HG03039 (cell line): ENCODE results near the gene SHISA9.

Experiments used
- ATAC-seq: cut with Tn5 transposase; IDR thresholded peaks from one replicate; pipeline ENCODE4 v1.9.1; 2021; ENCODE audit warnings: mild to moderate bottlenecking, moderate library complexity; ENCODE audit not compliant: unreplicated experiment

SHISA9 gene

DNA sequence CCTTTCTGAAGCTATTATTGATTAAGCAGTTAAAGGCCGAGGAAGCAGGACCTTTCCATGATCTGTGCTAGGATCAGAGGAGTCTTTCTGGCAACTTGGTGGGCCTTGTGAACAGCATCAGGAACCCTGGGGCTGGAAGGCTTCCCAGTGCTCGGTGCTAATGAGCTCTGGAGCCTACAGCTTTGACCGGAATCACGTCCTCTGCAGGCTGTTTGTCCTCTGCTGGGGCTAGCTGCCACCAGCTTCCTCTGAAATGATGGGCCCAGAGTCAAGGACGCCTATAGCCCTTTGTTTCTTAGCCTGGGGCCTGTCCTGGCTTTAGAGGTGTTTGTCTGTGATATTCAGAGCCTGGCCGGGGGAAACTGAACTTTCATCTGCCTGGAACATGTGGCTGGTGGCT, 111.6 kb downstream of the SHISA9 start:
- no peak for ATAC-seq

DNA sequence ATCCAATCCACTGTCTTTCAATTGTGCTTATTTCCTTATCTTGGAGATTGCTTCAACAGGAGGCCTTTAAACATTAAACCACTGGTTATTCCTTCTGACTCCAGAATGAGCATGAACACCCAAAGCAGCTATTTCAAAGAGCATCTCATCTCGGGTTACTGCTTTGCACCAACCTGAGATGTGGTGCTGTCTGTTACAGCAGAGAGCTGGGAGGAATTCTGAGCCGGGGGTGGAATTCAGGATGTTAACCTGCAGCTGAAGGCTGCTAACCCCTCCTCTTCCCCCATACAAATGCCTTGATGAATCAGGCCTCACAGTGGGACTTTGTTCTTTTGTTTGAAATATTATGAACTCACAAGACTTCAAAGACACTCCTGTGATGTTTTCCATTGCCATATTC, 113.1 kb downstream of the SHISA9 start:
- no peak for ATAC-seq

DNA sequence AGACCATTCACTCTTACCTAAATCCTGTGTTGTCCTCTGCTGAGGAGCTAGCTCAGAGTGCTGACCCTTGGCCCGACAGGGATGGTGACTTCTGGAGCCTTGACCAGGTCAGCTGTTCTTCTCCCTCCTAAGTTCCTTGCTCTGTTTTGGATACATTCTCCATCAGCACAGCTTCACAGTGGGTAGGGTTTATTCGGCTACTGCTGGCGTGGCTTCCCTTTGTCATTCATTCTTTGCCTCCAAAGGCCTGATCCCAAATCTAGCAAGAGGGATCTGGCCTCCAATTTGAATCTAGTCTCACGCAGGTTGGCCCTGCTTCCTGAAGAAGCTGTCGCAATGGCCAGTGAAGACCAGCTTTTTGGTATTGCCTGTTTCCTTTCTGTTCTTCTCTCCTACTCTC, 116.6 kb downstream of the SHISA9 start:
- no peak for ATAC-seq

DNA sequence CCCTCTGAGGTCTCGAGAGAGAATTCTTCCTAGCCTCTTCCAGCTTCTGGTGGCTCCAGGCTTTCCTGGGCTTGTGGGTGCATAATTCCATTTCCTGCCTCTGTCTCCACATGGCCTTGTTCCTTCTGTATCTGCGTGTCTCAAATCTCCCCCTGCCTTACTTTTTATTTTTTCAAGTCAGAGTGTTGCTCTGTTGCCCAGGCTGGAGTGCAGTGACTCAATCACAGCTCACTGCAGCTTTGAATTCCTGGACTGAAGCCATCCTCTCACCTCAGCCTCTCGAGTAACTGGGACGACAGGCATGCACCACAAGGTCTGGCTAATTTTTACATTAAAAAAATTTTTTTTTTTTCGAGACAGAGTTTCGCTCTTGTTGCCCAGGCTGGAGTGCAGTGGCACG, 120.6 kb downstream of the SHISA9 start:
- ATAC-seq: no peak

DNA sequence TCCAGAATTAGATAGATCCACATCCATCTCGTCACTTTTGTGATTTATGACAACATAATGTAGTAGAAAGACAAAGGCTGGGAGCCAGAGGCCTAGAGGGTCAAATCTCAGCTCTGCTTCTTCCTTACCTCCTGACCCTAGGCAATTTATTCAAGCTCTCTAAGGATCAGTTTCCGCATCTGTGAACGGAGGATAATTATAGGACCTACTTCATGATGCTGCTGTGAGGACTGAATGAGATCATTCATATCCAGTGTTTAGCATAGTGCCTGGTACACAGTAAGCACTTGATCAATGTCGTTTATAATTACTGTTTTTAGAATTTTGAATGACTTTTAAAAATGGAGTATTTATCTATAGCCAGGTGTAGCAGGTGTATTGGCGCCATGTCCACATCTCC, 128.4 kb downstream of the SHISA9 start:
- no peak for ATAC-seq

DNA sequence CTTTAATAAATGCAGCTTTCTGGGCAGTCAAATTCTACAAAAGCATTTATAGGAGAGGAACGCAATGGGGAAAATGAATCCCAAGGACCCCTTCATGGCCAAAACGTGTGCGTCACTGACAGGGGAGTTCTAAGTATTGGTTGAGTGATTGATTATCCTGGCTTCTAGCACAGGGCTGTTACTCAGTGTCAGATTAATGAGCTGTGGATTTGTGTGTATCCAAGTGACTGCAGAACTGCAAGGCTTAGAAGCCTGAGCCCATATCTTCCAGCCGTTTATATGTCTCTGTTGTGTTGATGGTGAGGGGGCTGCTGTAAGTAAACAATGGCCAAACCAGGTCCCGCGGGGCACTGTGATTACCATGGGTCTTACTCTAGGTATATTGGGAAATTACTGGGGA, 129.4 kb downstream of the SHISA9 start:
- no peak for ATAC-seq

DNA sequence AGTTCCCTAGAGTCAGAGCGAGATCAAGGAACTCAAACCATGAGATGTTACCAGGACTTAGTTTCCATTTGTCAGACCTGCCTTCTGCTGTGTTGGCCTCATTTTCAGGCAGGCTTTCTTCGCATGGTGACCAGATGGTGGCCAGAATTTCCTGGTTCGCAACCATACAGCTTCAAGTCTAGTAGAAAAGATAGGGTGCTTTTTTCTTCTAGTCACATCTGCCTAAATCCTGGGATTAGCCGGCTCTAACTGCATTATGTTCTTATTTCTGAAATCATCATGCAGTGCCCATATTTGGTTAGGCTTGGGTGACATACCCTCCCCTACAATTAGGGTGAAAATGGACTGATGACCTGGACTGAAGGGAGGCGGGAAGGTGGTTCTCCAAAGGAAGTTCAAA, 131.5 kb downstream of the SHISA9 start:
- no peak for ATAC-seq

DNA sequence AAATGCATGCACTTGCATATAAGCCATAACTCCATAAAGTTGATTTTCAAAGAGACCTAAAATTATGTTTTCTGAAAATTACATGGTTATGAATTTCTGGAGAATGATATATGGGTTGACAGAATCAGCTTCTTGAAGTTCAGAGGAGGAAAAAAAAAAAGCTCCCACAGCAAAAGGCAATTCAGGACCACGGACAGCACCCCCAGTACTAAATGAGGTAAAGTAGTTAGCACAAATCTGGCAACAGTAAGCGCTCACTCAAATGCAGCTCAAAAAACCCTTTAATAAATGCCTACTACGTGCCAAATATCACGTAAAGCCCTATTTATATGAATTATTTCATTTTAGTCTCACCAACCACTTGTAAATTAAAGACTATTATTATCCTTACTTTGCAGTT, 135.2 kb downstream of the SHISA9 start:
- no peak for ATAC-seq

DNA sequence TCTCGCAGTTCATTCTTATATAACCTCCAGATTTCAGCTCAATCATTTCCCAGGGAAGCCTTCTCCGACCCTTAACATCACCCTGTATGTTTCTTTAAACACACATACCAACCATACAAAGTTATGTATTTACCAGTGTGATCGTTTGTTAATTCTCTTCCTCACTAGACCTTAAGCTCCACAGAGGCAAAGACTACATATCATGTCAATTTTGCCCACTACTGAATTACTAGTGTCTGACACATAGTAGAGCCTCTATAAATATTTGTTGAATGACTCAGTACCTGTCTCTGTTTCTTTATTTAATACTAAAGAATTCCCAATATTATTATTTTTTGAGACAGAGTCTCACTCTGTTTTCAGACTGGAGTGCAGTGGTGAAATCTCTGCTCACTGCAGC, 137.2 kb downstream of the SHISA9 start:
- ATAC-seq: no peak

DNA sequence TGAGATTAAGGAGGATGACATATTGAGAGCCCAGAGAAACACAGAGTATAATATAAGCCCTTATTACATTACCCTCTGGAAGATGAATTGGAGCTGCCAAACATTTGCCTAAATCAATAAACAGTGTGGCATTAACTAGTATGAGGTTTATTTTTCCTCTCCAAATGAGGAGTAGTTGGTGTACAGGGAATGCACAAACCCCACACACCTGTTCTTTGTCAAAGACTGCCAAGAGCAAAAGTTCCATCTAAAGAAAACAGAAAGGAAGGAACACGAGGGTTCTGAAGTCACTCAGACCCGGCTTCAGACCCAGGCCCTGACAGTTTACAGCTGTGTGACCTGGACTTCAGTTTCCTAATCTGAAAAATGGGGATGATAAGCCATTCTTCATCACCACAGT, 138.1 kb downstream of the SHISA9 start:
- ATAC-seq: no peak

DNA sequence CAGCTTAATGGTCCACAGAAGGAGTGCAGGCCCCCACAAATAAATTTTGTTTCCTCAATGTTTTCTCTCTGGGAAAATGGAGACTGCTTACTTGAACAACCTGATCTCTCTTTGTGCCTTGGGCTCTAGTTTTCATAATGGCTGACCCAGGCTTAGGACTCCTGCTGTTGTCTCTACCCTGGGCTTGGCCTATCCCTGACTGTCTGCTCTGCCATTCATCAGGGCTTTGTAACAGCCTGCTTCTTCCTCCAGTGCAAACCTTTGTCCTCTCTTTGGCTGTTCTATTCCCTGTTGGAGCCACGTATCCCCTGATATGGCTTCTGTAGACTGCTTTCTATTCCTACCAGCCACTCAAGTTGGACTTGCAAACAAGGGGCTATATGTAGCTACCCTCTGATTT, 139.8 kb downstream of the SHISA9 start:
- ATAC-seq: no peak

DNA sequence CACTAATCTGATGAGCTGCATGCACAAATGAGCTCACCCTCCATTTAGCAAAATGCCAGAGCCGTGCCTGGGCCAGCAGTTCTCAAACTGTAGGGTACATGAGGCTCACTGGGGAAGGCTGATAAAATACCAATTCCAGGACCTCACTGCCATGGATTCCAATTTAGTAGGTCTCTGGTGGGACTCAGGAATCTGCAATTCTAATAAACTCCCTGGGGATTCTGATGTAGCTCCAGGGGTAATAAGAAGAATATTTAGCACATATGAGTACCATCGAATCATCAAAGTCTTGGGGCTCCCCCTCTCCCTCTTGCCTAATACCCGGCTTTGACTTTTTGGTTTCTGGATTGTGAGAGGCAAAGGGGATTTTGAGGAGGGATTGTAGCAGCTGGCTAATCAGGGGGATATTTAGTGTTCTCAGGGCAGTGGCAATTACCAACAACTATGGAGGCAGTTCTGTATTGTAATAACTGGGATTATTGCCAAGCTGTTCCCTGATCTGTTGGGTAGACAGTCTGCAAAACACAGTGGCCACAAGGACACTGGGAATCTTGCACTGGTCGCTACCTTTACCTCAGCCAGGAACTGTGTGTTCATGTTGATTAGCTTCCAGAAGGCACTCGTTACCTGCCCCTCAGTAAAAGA, 140.4 kb downstream of the SHISA9 start:
- ATAC-seq: no peak

DNA sequence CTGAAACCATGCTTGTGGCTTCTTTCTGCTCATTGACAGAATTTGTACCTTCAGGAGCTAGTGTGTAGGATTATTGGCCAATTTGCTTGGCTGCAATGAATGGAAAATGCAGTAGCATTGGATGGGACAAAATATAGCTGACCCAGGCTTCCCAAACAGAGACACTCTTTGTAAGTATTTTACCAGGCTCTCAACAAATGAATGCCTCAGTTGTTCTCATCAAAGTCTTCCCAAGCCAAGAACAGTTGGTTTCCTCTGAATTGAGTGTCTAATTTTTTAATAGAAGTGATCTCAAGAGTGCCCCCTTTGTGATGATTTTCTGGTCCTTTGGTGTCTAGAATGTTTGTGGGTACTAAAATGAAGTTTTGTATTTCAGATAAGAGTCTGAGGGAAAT, 140.9 kb downstream of the SHISA9 start:
- ATAC-seq: no peak

DNA sequence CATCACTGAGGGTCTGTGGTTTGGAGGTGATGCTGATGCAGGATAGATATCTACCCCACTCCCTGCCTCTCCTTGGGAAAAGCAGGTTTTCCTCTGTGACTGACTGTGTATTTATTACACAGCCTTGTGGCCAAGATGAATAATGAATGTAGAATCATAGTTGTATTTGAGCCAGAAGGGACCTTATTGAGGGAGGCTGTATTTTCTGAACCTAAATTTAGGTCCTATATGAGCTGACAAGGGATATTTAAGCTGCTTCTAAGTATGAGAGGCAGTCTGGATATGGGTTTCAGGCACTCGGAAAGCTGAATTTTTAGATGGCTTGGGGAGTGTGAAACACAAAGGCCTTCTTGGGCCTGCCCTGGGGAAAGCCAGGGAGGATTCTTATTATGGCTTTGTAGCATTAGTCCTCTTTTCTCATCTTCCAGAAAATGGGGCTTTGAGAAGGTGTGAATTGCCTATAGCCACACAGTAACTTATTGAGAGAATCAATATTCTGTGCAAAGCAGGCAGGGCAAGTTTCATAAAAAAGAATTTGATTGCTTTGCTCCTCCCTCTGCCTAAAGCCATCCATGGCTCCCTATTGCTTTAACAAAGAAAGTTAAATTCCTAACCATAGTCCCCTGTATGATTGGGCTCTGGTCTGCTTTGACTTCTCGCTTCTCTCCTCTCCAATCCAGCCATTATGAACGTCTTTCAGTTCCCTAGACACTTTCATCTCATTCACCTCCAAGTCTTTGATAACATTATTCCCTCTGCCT, 144.8 kb downstream of the SHISA9 start:
- no peak for ATAC-seq

DNA sequence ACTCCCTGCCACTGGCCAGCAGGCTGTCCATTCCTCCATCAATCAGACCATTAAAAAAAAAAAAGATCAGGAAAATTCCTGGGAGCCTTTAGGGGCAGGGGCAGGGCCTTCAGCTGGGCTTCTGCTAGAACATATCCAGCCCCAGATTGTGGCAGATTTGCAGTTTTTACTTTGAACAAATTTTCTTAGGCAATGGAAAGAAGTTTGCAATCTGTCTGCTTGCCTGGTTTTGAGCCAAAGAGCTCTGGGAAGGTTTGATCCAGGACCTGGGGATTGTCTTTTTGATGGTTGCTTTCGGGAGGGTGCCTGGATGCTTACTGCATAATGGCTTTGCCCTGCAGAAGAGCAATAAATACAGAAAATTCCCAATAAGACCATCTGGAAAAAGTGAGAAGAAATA, 145.9 kb downstream of the SHISA9 start:
- no peak for ATAC-seq

DNA sequence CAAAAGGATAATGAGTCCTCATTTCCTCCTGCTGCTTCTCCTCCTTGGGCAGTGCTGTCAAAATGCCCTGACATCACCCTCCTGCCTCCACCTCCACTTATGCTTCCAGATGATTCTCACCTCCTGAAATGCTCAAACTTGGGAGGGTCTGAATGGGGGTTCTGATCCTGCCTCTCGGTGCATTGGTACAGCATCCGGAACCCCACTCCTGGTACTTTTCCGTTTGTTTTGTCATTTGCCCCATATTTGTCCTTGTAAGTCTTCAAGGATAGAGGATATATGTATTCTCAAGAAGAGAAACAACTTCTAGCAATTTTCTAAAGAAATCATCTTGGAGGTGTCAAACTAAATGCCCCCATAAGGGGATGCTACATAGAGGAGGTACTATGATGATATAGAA, 148.3 kb downstream of the SHISA9 start:
- no peak for ATAC-seq

DNA sequence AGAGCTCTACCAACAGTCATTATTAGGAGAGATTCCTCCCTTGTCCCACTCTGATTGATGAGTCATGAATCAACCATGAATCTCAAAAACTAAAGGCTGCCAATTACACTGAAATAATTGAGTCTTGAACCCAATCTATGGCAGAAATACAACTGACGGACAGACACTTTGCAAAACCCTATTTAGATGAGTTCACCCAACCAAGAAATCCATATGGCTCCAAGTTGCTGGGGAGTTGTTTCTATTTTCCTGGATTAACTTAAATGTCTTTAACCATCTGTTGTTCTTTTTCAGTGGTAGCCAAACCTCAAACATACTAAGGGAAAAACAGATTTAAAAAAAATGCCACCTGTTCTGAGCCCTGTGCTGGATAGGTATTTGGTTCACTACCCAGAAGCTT, 151.0 kb downstream of the SHISA9 start:
- ATAC-seq: no peak

DNA sequence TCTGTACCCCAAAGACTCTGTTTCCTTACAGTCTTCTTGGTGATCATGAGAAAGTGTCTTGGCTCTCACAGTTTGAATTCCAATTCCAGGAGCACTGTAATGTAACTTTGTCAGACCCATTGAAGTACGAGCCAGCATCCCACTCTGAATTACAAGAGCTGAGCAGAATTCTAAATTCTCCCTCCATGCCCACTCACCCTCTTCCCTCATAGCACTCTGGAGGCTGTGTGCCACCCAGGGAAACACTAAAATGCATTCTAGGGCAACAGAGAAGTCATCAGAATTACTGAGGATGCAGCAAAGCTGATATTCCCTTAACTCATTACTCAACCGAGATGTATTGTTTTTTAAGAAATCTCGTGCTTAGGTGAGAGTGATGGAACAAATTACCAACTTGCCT, 154.1 kb downstream of the SHISA9 start:
- ATAC-seq: no peak

DNA sequence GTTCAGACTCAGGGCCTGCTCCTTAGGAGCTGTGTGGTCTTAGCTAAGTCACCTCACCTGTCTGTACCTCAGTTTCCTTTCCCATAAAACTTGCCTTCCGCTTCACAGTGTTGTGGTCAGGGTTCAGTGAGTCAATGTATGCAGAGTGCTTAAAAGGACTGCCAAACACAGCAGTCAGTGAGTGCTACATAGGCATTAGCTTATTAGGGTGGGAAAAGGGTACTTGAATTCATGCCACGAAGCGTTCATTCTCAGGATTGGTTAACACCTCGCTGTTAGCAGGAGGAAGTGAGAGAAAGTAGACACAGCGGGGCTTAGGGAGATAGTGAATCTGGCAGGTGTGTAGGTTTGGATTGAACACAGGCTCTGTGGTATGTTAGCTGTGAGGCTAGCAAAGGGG, 155.2 kb downstream of the SHISA9 start:
- no peak for ATAC-seq

DNA sequence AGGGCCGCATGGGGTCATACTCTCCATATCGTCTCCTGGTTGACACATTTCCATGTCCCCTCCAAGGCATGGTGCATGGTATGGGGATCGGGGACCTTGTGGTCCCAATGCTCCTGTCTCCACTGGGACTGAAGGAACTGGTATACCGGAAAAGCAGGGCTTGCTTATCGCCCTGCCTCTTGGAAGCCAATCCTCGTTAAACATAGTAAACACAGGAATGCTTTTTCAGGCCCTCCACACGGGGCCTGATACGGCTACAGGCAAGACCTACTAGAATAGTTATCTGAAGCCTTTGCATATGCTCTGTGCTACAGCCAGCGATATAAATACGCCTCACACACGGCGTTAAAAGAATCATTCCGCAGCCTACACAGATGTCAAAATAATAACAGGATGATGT, 159.5 kb downstream of the SHISA9 start:
- ATAC-seq: no peak

DNA sequence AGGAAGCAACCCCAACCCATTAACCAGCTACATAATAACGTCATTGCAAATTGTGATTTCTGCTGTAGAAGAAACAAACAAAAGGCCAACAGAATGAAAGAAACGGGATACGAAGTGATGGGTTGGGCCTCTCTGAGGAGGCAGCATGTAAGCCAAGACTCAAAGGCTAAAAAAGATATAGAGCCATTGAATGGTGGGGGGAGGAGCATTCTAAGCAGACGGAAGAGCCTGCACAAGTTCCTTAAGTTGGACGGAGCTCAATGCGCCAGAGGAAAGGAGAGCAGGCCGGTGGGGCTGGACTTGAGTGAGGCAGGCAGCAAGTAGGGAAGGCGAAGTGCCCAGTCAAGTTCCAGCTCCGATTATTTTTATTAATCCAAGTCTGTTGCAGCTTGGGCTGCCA, 160.3 kb downstream of the SHISA9 start:
- ATAC-seq: no peak

DNA sequence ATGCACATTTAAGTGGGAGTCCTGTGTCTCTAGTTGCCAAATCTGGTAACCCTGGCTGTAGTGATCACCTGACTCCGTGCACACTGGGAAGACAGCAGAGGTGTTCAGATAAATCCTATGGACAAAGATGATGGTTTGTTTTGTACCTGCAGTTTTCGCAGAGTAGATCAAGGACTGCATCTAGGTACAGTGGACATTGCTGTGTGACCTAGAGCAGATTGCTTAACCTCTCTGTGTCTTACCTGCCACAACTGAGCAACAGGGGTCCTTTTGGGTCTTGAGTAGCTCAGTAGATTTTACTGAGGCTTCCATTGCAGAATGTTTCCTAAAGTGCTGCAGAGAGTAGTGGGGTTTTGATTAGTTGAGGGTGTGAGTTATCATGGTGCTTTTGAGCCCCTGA, 160.8 kb downstream of the SHISA9 start:
- ATAC-seq: no peak

DNA sequence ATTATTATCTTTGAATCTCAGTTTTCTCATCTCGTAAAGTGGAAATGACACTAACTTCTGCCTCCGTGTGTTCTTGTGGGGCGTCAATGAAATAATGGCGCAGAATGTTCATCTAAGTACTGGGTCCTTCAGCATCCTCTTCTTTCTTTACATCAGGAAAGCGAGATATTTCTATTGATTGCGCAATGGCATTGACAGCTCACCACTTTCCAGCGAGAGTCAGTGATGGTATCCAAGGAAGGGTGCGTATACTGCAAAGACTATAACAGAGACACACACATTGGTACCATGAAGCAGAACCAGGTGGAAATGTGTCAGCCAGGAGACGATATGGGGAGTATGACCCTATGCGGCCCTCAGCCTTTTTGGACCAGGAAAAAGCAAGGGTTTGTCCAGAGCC, 162.1 kb downstream of the SHISA9 start:
- ATAC-seq: no peak
